Adrenal gland (tissue), 12 donors: ENCODE data around the gene LY86. TPM values are rescaled to one million over a fixed set of nuclear protein-coding genes. Genes with fewer than 3 reads are reported as not detected.

ENCODE experiments used
- DNase-seq, 7 donors: peaks; one replicate each; pipeline ENCODE4 v3.0.0-alpha.2; 2019 to 2020
- H3K27ac ChIP-seq, 5 donors: fragments of 200-600 bp; sonication (generic) in 4 of 5; 1 replicate in 3 of 5; 2 replicates in 2 of 5; pipeline versions ENCODE4 v1.5.1 to v1.8.0; 2016 to 2020; ENCODE audit warnings: mild to moderate bottlenecking in 1 of 5
- H3K27me3 ChIP-seq: fragments of 200-600 bp; 2 replicates; pipeline ENCODE4 v1.8.0; 2021
- H3K36me3 ChIP-seq, 2 donors: fragments of 200-600 bp; replicated peaks in 1 of 2; 1 replicate in 1 of 2; 2 replicates in 1 of 2; pipeline versions ENCODE4 v1.5.1 to v1.8.0; 2018 to 2022
- H3K4me1 ChIP-seq, 2 donors: fragments of 200-600 bp; replicated peaks in 1 of 2; 1 replicate in 1 of 2; 2 replicates in 1 of 2; pipeline versions ENCODE4 v1.5.1 to v1.8.0; 2018 to 2021
- H3K4me3 ChIP-seq, 4 donors: fragments of 200-600 bp; sonication (generic) in 3 of 4; one replicate each; pipeline ENCODE4 v1.5.1; 2016 to 2018
- H3K9me3 ChIP-seq, 3 donors: fragments of 200-600 bp; sonication (generic) in 1 of 3; replicated peaks in 1 of 3; 1 replicate in 2 of 3; 2 replicates in 1 of 3; pipeline versions ENCODE4 v1.5.1 to v1.8.0; 2016 to 2021
- CTCF ChIP-seq, 6 experiments: fragments of 450-650 bp in 4 of 6; fragments of 200-600 bp in 2 of 6; sonication (generic) in 1 of 6; IDR thresholded peaks; 1 replicate in 5 of 6; 2 replicates in 1 of 6; pipeline versions ENCODE4 v1.5.1 to v1.8.0; 2016 to 2021; ENCODE audit warnings: antibody characterized with exemption in 6 of 6, mild to moderate bottlenecking in 2 of 6, moderate library complexity in 1 of 6
- POLR2A ChIP-seq, 2 donors: fragments of 450-650 bp; IDR thresholded peaks; one replicate each; pipeline ENCODE4 v1.6.1; 2017; ENCODE audit warnings: antibody characterized with exemption in 2 of 2, mild to moderate bottlenecking in 2 of 2, moderate library complexity in 1 of 2
- WGBS, 4 donors: extraction: QIAGEN DNeasy Blood & Tissue Kit in 2 of 4; methylation state at CpG; one replicate each; pipeline versions ENCODE4 v1.1.5 to v1.1.7; 2013 to 2017; 5-methylcytosine and 5-hydroxymethylcytosine counted together
- intact Hi-C, 2 donors: fragments of 100-400 bp; cut with DNase I; formaldehyde crosslinking; loops; one replicate each; pipeline versions ENCODE4 v1.14.1 to v1.15.0; 2022 to 2023
- polyA plus RNA-seq, 3 donors: library from polyadenylated mRNA; stranded (reverse); fragments of 200-250 nt in 2 of 3; fragments of 350-450 nt in 1 of 3; fragmentation: Illumina TruSeq in 1 of 3; extraction: RNeasy Lipid Tissue Mini Kit (QIAGEN cat#74804) in 1 of 3; gene quantifications; one replicate each; pipeline ENCODE4 v1.2.3, GENCODE V29; 2013 to 2014
- total RNA-seq, 9 donors: library from RNA; depleted of rRNA in 4 of 9; stranded (reverse); fragments of >200 nt in 4 of 9; fragments of 120-200 nt in 1 of 9; fragmentation: NEBNext Ultra II Directional in 1 of 9; extraction: Animal tissue kit (Norgen Biotek cat#: 25700) in 1 of 9; gene quantifications; one replicate each; pipeline versions ENCODE4 v1.1.0 to v1.2.4, GENCODE V29; 2013 to 2023
- donor health status: healthy with polysubstance abuse.
- donor health status: Bipolar disorder and iron deficiency.
- donor health status: DM: yes; HTN: yes; CAD: no.
- donor health status: DM: no; HTN: no; CAD: no.
- donor health status: DM: no; HTN: no; CAD: no.
- donor health status: DM: yes; HTN: yes; CAD: no.

The LY86 gene
- total and polyA plus RNA-seq, 12 donors: 0.60 to 25.7 (median 7.1) TPM

GRCh38 chr6:6565069-6565468 lies 23.5 kb upstream of the LY86 start:
- H3K27me3 ChIP-seq: no peaks in the 10 kb centered on the region
- no peak for DNase-seq
- H3K36me3 ChIP-seq: no peaks in the 10 kb centered on the region
- intact Hi-C loops: no loop called here
- WGBS, 4 donors: 92 to 98% (median 95%) methylated on average over 4 of the region's 4 CpGs
- no peaks in the 10 kb centered on the region for H3K4me1 ChIP-seq
- no peaks in the 10 kb centered on the region for H3K9me3 ChIP-seq
- no peak for TF ChIP-seq POLR2A (IDR thresholded peaks at IDR 0.05)
- TF ChIP-seq CTCF (IDR thresholded peaks at IDR 0.05): no peak
- no peak overlapping the region for H3K27ac ChIP-seq
- H3K4me3 ChIP-seq: no peak overlapping the region

GRCh38 chr6:6565488-6565887 lies 23.0 kb upstream of the LY86 start:
- peak in 5 of 7 donors; percentile 49 to 72 (median 62) for DNase-seq
- intact Hi-C loops: no loop called here
- Histone ChIP-seq H3K27me3 (no peaks in the 10 kb centered on the region), H3K9me3 (no peaks in the 10 kb centered on the region), H3K27ac (no peak overlapping the region), H3K4me1 (no peaks in the 10 kb centered on the region), H3K36me3 (no peaks in the 10 kb centered on the region), H3K4me3 (no peak overlapping the region)
- TF ChIP-seq POLR2A (IDR thresholded peaks at IDR 0.05) (no peak), CTCF (IDR thresholded peaks at IDR 0.05) (no peak)
- 32 to 40% (median 36%) methylated on average over 3 of the region's 3 CpGs for WGBS, 4 donors

GRCh38 chr6:6566766-6567165 lies 21.8 kb upstream of the LY86 start:
- 73 to 86% (median 73%) methylated on average over 4 of the region's 4 CpGs for WGBS, 4 donors
- no peak for TF ChIP-seq CTCF (IDR thresholded peaks at IDR 0.05)
- no peak for TF ChIP-seq POLR2A (IDR thresholded peaks at IDR 0.05)
- intact Hi-C loops: no loop called here
- no peaks in the 10 kb centered on the region for H3K4me1 ChIP-seq
- DNase-seq: no peak
- no peak overlapping the region for H3K4me3 ChIP-seq
- no peaks in the 10 kb centered on the region for H3K36me3 ChIP-seq
- no peaks in the 10 kb centered on the region for H3K9me3 ChIP-seq
- no peak overlapping the region for H3K27ac ChIP-seq
- H3K27me3 ChIP-seq: no peaks in the 10 kb centered on the region

GRCh38 chr6:6569096-6569810 lies 19.3 kb upstream of the LY86 start:
- intact Hi-C loops: no loop called here
- TF ChIP-seq POLR2A (IDR thresholded peaks at IDR 0.05): no peak
- no peak for TF ChIP-seq CTCF (IDR thresholded peaks at IDR 0.05)
- Histone ChIP-seq H3K4me3 (no peak overlapping the region), H3K4me1 (no peaks in the 10 kb centered on the region), H3K27me3 (no peaks in the 10 kb centered on the region), H3K36me3 (no peaks in the 10 kb centered on the region), H3K27ac (no peak overlapping the region), H3K9me3 (no peaks in the 10 kb centered on the region)
- no peak for DNase-seq
- WGBS, 4 donors: 52 to 65% (median 56%) methylated on average over 13 of the region's 13 CpGs
